Measurements from ENCODE around the gene RNF215. TPM values are rescaled to one million over a fixed set of nuclear protein-coding genes. Genes with fewer than 3 reads are reported as not detected.

The RNF215 gene

DNA sequence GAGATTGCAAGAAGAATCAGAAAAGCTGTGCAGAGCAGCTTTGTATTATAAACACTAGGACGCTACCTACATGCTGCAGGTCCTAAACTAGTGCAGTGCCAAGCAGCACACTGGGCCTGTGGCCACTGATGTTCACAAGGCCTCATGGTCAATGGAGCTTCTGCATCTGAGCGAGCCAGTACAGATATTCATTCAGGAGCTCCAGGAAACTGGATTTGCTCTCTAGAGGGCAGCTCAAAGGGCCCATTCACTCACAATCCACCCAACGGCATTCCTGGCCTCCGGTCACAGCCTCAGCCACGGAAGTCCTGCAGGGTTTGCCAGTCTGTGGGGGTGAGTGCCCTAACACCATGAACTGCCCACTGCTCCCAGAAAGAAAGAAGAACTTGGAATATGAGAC is 54.7 kb downstream of the RNF215 start:
- Histone ChIP-seq H2BK15ac (replicated peaks; ENCODE audit: low read depth) (no peak overlapping the region), H3K9ac (ENCODE audit: low read length) (no peak overlapping the region), H3K56ac (ENCODE audit: low read length) (no peak overlapping the region), H2BK5ac (ENCODE audit: low read length) (no peak overlapping the region), H2AK5ac (ENCODE audit: low read length) (no peak overlapping the region), H3K18ac (ENCODE audit: low read length) (no peak overlapping the region), H3K36me3 (ENCODE audit: control insufficient read depth, insufficient read depth, low read length) (peaks cover 23% of the 10 kb centered on the region), H2BK120ac (ENCODE audit: low read depth, low read length) (no peak overlapping the region), H3K27ac (ENCODE audit: low read depth, low read length) (no peak overlapping the region), H3K4ac (ENCODE audit: low read depth, low read length) (no peak overlapping the region), H3K23ac (ENCODE audit: low read length) (no peak overlapping the region), H3K79me1 (ENCODE audit: low read length) (no peaks in the 10 kb centered on the region), H3K4me3 (ENCODE audit: low read length) (no peak overlapping the region), H3K27me3 (ENCODE audit: insufficient read depth, low read length, poor library complexity) (no peaks in the 10 kb centered on the region), H3K79me2 (ENCODE audit: control insufficient read depth, insufficient read depth, low read length) (no peaks in the 10 kb centered on the region), H4K8ac (ENCODE audit: low read depth, low read length) (no peak overlapping the region), H3K4me1 (ENCODE audit: control insufficient read depth, low read depth, low read length) (no peaks in the 10 kb centered on the region), H3K4me2 (ENCODE audit: low read length) (no peak overlapping the region), H4K5ac (ENCODE audit: low read length) (no peak overlapping the region)
- WGBS (ENCODE audit: extremely low coverage, insufficient coverage, low lambda C conversion rate) = no CpG with 5 or more reads among the region's 5 CpGs
- DNase-seq = no peak

Small RNA genes lying within 50 kb of the gene (small RNA-seq; reads per million reads assigned to genes)
- gene AC004832.3 (ENCODE audit: insufficient read depth) = not detected
- not detected for gene RNU6-564P (ENCODE audit: insufficient read depth)
